Measurements from ENCODE around the gene CT47B1.

The CT47B1 gene

DNA sequence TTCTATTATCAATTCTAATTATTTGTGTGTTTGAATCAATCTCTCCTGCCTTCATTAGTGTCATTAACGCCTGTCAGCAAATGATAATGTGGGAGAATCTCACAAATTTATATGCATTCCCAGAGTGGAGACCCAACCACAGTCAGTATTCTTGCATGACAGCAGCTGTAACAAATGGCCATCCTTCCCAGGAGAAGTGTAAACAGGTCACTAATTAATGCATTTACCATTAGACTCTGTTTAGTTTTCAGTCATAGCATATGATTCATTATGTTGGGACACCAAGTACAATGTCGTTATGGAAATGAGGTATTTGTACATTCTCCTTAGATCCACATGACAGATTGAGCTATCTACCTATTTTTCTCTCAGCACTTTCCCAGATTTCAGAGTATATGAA, 50.5 kb downstream of the CT47B1 start:
- TF ChIP-seq, protein P1, sequence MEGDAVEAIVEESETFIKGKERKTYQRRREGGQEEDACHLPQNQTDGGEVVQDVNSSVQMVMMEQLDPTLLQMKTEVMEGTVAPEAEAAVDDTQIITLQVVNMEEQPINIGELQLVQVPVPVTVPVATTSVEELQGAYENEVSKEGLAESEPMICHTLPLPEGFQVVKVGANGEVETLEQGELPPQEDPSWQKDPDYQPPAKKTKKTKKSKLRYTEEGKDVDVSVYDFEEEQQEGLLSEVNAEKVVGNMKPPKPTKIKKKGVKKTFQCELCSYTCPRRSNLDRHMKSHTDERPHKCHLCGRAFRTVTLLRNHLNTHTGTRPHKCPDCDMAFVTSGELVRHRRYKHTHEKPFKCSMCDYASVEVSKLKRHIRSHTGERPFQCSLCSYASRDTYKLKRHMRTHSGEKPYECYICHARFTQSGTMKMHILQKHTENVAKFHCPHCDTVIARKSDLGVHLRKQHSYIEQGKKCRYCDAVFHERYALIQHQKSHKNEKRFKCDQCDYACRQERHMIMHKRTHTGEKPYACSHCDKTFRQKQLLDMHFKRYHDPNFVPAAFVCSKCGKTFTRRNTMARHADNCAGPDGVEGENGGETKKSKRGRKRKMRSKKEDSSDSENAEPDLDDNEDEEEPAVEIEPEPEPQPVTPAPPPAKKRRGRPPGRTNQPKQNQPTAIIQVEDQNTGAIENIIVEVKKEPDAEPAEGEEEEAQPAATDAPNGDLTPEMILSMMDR (IDR thresholded peaks at IDR 0.05; ENCODE audit: insufficient read depth, low read length, poor library complexity, severe bottlenecking), result no peak
- H3K4me3 ChIP-seq (replicated peaks; ENCODE audit: low read depth, low read length), result no peak overlapping the region
- H3K27me3 ChIP-seq (replicated peaks; ENCODE audit: control insufficient read depth, insufficient read depth, low read length), result no peaks in the 10 kb centered on the region
- no peaks in the 10 kb centered on the region for H3K36me3 ChIP-seq (ENCODE audit: control insufficient read depth, insufficient read depth, low read length)
- no peak for DNase-seq (ENCODE audit: extremely low read depth, insufficient read length)

DNA sequence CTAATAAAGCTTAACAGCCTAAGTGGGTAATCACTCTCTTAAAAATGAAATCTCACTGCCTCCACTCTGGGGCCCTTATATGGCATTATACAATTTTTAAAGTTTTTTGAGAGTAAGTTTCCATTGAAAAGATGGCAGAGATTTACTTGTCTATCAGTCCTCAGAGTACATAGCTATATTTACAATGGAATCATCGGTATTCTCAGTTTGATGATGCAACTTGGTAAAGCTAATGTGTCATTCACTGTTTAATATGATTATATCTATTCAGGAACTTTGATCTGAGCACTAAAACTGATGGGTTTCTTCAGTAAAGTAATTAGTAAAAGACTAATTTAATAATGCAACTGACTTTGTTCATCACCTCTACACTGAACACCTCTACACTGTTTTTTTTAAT, 51.6 kb downstream of the CT47B1 start:
- TF ChIP-seq, protein P1 (IDR thresholded peaks at IDR 0.05; ENCODE audit: insufficient read depth, low read length, poor library complexity, severe bottlenecking), result no peak
- DNase-seq (ENCODE audit: extremely low read depth, insufficient read length), result no peak
- H3K27me3 ChIP-seq (replicated peaks; ENCODE audit: control insufficient read depth, insufficient read depth, low read length), result no peaks in the 10 kb centered on the region
- H3K4me3 ChIP-seq (replicated peaks; ENCODE audit: low read depth, low read length), result no peak overlapping the region
- no peaks in the 10 kb centered on the region for H3K36me3 ChIP-seq (ENCODE audit: control insufficient read depth, insufficient read depth, low read length)

DNA sequence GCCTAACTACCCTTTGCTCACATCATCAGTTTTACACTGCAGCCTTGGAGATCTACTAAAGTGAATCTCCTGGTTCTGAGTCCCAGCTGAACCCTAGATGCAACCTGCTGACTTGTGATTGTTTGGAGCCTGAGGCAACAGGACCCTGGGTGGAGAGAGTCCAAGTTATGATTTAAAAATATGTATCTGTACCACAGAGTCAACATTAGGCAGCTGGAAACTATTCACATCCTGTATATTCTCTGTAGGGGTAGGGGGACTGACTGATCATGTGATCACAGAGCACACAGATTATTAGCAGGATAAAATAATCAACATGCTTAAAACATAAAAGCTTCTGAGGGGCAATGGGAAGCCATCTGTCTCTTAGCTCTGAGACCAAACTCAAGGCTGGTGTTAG, 52.1 kb downstream of the CT47B1 start:
- Histone ChIP-seq H3K4me3 (replicated peaks; ENCODE audit: low read depth, low read length) (no peak overlapping the region), H3K36me3 (ENCODE audit: control insufficient read depth, insufficient read depth, low read length) (no peaks in the 10 kb centered on the region), H3K27me3 (replicated peaks; ENCODE audit: control insufficient read depth, insufficient read depth, low read length) (no peaks in the 10 kb centered on the region)
- DNase-seq (ENCODE audit: extremely low read depth, insufficient read length), result no peak
- TF ChIP-seq, protein P1 (IDR thresholded peaks at IDR 0.05; ENCODE audit: insufficient read depth, low read length, poor library complexity, severe bottlenecking), result no peak
